Non-pigmented ciliary epithelial cell (primary cell): ENCODE measurements around the gene FKBP9.
"Not testable (repeated sequence)": the region's sequence is repeated elsewhere in the genome, so short reads cannot be mapped to it uniquely, and the experiment has no call there.

Experiments used
- DNase-seq: peaks from one replicate; pipeline ENCODE4 v3.0.0-alpha.2; 2010; ENCODE audit warnings: low read depth

FKBP9 gene, protein sequence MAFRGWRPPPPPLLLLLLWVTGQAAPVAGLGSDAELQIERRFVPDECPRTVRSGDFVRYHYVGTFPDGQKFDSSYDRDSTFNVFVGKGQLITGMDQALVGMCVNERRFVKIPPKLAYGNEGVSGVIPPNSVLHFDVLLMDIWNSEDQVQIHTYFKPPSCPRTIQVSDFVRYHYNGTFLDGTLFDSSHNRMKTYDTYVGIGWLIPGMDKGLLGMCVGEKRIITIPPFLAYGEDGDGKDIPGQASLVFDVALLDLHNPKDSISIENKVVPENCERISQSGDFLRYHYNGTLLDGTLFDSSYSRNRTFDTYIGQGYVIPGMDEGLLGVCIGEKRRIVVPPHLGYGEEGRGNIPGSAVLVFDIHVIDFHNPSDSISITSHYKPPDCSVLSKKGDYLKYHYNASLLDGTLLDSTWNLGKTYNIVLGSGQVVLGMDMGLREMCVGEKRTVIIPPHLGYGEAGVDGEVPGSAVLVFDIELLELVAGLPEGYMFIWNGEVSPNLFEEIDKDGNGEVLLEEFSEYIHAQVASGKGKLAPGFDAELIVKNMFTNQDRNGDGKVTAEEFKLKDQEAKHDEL

DNA sequence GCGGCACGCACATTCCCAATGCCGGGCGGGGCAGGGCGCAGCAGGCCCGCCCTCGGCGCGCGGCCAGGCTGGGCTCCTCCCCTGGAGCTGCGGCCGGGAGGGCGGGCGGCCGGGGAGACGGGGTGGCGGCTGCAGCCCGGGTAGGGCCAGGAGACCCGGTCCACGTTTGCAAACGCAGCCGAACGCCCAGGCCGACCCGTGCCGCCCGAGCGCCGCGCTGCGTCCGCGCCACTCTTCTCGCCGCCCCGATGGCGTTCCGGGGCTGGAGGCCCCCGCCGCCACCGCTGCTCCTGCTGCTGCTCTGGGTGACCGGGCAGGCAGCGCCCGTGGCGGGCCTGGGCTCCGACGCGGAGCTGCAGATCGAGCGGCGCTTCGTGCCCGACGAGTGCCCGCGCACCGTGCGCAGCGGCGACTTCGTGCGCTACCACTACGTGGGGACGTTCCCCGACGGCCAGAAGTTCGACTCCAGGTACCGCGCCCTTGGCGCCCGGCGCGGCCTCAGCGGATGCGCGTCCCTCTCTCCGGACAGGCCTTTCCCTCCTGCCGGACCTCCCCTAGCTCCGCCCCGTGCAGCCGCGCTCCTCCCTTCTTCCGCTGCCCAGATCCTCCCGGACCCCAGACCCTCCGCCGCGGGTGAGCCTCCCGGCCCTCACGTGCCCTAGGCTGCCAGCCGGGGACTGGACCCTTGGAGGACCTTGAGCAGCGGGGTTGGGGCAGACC is at the start of gene FKBP9:
FKBP9 (plus strand) TSS at position 115 of the 720 bp plus-strand sequence; CDS start at position 249, 134 bp downstream.
- no peak for DNase-seq

DNA sequence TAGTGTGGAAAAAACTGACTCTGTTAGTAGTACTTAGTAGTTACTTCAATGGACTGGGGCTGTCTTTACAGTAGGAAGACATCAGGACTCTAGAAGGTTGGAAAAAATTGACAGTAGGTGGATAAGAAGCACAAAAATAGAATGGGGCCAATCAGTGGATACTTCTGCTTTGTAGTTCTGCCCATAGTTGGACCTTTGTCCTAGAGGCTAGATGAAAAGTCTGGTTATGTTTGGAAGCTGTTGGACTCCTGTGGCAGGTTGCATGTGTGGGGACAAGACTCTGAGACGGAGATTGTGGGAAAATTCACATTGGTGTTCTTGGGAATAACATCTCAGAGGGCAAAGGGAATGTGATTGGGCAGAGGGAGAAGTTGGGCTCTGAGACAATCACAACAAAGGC is 47.0 kb upstream of the FKBP9 start:
- no peak for DNase-seq

DNA sequence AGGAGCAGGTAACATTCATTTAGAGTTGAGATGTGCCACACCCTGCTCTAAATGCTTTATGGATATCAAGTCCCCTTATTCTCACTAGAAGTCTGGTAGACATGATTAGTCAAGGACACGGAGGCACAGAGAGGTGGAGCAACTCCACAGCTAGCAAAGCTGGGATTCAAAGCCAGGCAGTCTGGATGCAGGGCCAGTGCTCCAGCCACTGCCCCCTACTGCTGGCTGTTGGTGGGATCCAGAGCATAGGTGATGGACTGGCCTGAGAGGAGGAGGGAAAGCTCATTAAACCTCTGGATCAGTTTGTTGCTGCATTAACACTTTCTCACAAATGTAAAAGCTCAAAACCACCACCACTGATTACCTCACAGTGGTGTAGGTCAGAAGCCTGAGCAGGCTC is 43.1 kb upstream of the FKBP9 start:
- DNase-seq, result no peak

DNA sequence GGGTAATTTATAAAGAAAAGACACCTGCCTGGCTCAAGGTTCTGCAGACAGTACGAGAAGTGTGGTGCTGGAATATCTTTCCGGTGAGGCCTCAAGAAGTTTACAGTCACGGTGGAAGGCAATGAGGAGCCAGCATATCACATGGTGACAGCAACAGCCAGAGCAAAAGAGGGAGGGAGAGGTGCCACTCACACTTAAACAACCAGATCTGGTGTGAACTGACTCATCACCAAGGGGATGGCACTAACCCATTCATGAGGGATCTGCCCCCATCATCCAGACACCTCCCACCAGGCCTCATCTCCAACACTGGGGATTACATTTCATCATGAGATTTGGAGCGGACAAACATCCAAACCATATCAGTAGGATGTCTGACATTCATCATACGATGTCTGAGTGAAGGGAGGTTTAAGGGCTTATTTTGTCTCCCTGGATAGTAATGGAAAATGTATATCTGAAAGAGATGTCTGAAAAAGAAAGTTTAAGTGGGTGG is 42.2 kb upstream of the FKBP9 start:
- no peak for DNase-seq

DNA sequence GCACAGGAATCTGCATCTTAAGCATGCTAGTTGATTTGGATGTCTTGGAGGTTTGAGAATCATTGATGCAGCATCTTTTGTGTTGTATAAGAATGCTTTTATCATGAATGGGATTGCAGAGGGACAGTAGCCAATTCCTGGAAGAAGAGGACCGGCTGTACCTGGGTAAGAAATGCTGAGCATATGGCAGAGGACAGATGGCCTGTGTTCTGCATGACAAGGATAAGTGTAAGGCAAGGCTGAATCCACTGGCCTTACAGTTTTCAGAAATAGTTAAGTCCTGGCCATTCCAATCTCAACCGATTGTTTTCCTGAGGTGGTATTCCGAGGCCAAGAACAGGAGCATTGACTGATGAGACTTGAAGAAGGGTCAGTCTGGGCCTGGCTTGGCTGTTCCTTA is 41.2 kb upstream of the FKBP9 start:
- DNase-seq, result no peak

DNA sequence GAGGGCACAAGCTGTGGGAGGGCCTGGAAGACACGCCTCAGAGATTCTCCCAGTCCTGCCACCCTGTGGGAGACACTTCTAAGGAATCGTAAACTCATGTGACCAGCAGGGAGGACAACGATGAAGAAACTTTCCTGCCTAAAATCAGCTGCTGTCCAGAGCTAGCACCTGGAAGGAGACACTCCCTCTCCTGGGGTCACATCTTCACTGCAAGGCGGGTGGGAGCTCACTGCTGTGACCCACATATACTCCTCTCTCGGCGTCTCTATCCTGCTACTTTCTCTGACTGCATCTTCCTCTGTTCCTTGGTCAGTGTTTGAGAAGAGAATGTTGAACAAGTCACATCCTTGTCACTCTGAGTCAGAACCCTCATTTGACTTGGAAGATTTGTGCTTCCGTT is 40.2 kb upstream of the FKBP9 start:
- not testable (repeated sequence) for DNase-seq

DNA sequence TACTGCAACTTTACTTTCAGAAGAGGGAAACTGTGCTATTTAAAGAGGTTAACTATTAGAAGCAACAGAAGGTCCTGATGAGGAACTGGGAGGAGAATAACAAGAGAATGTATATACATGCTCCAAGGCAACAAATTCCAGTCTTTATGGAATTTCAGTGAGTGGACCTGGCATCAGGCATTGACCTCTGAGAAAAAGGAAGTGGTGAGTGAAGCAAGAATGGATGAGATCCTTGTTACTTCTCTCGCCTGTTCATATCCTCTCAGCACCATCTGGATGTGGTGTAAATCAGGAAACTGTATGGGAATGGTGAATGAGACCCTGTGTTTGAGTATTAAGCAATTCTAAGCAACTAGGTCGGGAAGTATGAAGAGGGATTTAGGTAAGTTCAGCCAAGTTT is 35.3 kb upstream of the FKBP9 start:
- DNase-seq, result no peak

DNA sequence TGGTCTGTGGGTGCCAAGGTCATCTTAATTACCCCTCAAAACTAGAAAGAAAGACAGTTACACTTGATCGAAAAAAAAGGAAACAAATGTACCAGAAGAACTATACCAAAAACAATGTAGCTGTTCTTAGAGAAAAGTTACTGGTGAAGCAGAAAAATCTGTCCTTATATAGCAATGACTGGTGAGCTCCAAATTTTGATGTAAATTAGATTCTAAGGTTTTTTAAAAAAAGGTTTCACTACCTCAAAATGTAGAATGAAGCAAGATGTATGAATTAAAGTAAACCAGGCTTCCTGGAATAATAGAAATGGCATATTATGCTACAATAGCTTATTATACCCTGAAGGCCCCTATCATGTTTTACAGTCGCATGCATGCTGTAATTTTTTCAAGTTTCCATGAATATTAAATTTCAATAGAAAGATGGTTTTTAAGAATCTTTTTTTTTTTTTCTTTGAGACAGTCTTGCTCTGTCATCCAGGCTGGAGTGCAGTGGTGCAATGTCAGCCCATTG is 28.4 kb upstream of the FKBP9 start:
- no peak for DNase-seq

DNA sequence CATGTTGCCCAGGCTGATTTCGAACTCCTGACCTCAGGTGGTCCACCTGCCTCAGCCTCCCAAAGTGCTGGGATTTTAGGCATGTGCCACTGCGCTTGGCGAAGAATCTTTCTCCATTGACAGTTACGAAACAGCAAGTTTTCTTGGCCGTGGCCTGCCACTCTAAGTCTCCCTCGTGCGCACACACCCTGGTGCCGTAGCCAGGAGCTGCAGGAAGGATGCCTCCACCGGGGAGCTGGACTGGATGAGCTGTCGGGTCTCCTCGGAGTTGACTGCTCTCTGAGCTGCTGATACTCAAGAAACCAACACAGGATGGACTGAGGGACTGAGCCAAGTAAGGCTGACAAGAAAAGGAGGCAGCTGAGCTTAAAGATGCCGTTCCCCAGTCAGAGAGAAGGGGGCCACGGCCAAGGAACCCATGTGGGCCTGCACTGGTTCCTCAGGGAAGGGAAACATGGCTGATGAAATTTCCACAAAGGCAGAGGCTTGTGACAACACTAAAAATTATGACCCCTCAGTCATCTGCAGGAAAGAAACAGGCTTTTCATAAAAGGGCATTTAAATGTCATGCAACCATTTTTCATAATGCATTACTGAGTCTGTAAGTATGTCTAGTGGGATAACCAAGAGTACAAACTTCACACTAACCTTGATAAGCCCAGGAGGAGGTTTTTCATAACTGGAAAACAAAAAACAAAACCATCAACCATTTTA is 27.7 kb upstream of the FKBP9 start:
- DNase-seq, result no peak

DNA sequence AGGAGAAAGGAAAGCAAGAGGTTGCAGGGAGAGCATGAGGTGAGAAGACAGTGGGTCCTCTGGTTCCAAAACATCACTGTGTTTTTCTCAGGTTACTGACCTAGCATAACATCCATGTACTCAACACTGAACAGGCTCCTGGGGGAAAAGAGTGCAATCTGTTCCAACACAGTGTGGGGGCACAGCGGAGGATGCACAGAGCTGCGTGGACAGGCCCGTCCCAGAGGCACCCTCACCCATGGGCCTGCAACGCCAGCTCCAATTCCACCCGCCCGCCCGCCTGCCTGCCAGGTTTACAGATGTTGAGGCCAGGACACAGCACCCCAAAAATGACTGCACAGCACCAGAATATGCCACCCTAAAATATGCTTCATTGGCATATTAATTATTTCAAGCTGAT is 26.9 kb upstream of the FKBP9 start:
- no peak for DNase-seq

DNA sequence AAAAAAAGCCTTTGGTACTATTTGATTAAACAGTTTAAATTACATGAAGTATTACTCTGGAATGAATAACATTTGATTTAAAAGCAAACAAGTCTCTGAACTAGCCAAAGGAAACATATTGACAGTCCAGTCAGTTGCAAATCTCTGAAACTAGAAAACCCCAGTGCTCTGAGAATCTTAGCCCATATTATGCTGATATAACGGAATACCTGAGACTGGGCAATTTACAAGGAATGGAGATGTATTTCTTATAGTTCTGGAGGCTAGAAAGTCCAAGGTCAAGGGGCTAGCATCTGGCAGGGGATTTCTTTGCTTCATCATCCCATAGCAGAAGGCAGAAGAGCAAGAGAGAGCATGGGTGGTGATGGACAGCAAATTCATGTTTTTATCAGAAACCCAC is 21.7 kb upstream of the FKBP9 start:
- DNase-seq, result no peak

DNA sequence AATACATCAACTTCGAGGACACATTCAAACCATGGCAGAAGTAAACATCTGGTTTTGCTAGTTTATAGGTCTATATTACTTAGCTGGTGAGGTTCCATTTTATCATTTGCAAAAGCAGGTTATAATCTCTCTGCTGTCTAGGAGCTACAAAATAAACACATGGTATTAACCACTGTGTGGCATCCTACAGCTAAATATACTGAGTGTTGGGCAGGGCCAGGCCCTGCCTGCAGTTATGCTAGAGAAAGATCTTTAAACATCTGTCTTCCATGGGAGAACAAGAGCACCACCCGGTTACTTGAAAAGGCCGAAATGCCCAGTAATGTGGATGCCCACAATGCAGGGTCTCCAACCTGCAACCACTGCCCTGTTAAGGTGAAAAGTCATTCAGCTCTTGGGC is 20.6 kb upstream of the FKBP9 start:
- no peak for DNase-seq

DNA sequence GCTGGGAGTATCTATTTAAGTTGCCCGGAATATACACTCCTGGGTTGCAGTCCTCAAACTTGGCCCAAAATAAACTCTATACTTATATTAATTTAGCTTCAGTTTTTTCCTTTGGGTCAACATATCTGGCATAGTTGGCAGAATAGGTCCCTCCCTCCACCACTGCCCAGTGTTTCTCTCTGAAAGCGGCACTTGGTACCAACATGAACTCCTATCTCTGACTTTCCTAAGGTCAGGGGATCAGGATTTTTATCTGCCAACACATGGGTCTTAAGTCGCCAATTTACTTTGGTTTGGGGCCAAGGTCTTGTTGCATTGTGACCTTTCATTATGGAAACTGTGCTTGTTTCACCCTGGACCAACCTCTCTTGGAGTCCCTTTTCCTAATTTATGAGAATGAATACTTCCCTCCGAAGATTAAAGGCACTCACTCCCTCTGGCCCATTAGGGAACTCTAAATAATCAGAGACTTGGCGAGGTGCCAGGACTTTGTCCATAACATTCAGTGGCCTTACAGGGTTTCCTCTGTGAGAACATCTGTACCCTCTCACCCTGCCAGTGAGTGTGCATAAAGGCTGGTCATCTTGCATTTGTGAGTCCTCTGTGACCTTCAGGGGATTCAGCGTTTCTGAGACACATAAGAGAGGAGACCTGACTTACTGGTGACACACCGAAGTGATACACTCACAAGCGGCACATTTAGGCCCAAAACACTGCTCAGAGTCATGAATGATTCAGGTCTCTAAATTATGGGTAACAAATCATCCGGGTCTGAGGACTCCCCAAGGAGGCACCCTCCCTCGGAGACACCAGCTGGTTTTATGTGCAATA is 19.7 kb upstream of the FKBP9 start:
- DNase-seq, result no peak

DNA sequence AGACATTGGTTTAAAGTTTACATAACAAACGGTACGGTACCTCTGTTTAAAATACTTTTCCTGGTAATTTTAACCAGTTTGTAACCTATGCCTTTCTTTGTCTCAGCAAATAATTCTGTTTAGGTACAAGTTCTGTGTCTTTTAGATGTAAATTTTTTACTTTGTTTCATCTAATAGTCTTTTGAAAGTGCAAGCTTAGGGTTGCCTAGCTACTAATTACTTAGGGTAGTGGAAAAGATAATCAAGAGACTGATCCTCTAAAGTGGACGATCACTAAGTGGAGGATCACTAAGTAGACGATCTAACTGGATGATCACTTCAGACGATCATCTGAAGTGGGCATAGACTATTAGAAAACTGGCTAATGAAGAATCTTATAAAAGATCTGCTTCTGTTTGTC is 16.1 kb upstream of the FKBP9 start:
- DNase-seq, result no peak

DNA sequence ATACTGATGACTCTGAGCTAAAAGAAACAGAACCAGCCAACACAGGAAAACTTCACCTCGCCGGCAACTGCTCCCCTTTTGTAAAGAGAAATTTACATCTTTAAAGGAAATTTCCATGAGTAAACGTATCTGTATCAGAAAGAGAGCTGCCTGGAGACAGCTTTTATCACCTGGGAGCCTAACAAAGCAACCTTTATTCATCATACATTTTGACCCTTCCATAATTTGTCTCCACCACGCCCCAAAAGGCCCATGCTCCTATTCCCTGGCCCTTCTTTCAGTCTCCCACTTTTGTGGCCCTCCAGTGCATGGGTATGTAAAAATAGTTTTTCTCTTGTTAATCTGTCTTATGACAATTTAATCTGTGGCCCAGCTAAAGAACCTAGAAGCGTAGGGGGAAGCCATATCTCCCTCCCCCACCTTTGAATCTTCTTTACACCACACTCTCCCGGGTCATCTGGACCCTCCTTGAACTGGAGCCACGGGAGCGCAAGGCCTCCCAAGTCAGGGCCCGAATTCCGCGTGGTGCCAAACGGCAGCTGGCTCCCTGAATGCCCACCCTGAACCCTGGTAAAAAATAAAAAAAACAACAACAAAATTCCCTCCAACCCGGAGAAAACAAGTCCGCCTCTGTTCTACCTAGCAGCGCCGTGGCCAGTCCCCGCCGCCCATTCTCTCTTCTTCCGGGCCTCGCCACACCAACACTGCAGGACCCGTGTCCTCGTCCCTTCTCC is 15.4 kb upstream of the FKBP9 start:
- no peak for DNase-seq

DNA sequence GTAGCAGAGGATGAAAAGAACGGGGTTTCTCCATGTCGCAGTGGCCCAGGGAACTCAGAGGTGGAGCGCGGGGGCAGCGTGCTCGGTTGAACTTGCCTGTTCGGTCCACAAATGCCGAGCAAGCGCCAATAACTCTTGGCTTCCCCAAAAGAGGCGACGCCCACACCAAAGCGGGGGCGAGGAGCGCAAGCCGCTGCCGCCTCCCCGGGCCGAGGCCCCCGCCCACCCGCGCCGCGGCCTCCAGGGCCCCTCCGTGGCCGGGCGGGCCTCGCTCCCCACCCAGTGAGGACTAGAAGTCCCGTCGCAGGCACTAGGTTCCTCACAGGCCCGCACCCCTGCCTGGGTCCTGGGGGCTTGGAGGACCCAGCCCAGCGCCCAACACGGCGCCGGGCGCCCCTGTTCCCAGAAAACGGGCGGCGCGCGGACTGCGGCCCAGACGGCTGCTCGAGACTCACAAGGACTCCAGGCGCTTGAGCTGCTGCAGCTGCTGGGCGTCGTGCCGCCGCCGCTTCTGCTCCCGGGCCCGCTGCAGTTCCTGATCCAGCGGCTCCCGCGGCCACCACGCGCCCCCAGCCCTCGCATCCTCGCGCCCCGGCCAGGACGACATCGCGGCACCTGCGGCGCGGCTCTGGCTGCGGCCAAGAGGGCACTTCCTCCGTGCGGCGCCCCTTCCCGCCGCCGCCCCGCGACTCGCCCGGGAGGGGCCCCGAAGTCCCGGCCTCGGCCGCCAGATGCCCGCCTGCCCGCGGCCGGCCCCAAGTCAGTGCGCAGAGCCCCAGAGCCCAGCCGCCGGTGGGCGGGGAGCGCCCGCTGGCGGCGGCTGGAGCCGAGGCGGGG is 14.6 kb upstream of the FKBP9 start:
- no peak for DNase-seq

DNA sequence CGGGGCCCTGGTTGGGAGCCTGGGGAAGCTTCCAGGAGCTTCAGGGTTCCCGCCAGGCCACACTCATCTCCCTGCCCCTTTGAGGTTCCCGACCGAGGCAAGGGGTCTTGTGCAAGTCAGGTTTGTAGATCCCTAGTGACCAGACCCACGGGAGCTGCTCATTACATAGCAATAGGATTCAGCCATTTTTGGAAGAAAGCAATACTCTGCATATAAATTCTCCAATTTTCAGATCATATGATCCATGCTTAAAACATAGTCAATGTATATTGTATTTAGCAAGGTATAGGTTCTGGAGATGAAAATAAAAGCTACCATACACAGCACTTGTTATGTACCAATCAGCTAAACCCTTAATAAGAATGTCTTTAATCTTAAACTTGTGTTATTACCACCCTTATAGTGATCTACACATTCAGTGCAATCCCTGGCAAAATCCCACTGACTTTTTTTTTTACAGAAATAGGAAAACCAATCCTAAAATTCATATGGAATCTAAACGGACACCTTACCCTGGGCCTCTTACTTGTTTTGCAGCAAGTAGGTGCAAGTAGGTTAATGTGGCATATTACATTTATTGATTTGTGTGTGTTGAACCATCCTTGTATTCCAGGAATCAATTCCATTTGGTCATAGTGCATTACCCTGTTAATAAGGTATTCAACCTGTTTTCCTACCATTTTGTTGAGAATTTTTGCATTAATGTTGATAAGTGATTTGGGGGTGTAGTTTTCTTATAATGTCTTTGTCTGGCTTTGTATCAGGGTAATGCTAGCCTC is 13.8 kb upstream of the FKBP9 start:
- DNase-seq, result no peak

DNA sequence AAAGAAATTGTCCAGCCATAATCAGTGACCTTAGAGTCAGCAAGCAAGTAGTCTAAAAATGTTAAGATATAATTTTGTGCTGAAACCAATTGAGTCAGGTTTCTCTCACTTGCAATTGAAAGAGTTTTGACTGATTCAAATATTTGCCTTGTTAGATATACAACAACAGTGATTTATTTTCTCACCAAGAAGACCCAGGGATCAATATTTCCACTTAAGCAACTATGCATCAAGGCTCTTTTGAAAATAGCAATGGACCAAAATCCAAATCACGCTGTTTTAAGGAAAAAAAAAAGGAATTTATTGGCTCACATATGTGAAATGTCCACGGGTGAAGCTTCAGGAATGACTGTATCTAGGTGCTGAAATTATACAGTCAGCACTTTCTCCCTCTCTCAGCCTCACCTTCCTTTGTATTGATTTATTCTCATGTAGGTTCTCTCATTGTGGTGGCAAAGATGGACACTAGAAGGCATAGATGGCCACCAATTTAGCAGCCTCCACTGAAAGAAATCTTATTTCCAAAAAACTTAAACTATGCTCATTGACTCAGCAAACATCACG is 9.7 kb upstream of the FKBP9 start:
- DNase-seq, result no peak

DNA sequence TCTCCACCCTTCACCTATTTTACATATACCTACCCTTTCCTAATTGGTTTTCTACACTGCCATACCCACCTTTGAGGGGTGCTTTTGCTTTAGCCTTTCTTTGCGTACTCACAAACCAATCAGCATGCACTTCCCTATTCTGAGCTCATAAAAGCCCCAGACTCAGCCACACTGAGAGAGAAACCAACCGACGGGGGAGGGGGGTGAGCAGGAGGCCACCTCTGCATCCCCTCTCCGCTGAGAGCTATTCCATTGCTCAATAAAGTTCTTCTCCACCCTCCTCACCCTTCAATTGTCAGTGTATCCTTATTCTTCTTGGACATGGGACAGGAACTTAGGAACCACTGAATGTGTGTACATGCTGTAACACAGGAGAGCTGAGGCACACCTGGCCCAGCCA is 9.0 kb upstream of the FKBP9 start:
- DNase-seq, result no peak
